ENCODE results near the gene MYH7.

MYH7 gene

GRCh38 chr14:23435543-23436326 lies at the start of gene MYH7:
Gene MYH7, minus strand, starts transcription at chr14:23435660. Its CDS starts 1,928 bp downstream, at chr14:23433732.
- TF ChIP-seq CTCF (IDR thresholded peaks at IDR 0.05), result no peak

GRCh38 chr14:23483236-23483854 lies 47.9 kb upstream of the MYH7 start:
- TF ChIP-seq CTCF (IDR thresholded peaks at IDR 0.05), result peak; percentile 22; the same call in 1 of the 2 replicates

GRCh38 chr14:23482823-23483148 lies 47.3 kb upstream of the MYH7 start:
- TF ChIP-seq CTCF (IDR thresholded peaks at IDR 0.05), result no peak

- TF ChIP-seq CTCF (IDR thresholded peaks at IDR 0.05), result no peak
Measured at GRCh38 chr14:23481979-23482822, 46.7 kb upstream of the MYH7 start.

- no peak for TF ChIP-seq CTCF (IDR thresholded peaks at IDR 0.05)
Measured at GRCh38 chr14:23481362-23481970, 46.0 kb upstream of the MYH7 start.

GRCh38 chr14:23478109-23478759 lies 42.8 kb upstream of the MYH7 start:
- TF ChIP-seq CTCF (IDR thresholded peaks at IDR 0.05), result peak; percentile 81

GRCh38 chr14:23470947-23471346 lies 35.5 kb upstream of the MYH7 start:
- TF ChIP-seq CTCF (IDR thresholded peaks at IDR 0.05), result no peak

Measured in LNCAP (cell line).